SK-N-DZ (cell line): ENCODE data around the gene KIFBP.
"Not testable (repeated sequence)": the region's sequence is repeated elsewhere in the genome, so short reads cannot be mapped to it uniquely, and the experiment has no call there.

Experiments
- DNase-seq: peaks from one replicate; pipeline ENCODE4 v3.0.0-alpha.2; 2015; ENCODE audit warnings: low spot score

Gene KIFBP

DNA sequence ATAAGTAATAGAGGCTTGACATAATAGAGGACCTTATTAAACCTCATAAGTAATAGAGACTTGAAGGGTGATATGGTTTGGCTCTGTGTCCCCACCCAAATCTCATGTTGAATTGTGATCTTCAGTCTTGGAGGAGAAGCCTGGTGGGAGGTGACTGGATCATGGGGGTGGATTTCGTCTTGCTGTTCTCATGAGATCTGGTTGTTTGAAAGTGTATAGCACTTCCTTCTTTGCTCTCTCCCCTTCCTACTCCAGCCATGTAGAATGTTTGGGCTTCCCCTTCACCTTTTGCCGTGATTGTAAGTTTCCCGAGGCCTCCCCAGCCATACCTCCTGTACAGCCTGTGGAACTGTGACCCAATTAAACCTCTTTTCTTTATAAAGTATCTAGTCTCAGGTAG is 8.6 kb downstream of the KIFBP start:
- no peak for DNase-seq

- no peak for DNase-seq
Measured at GRCh38 chr10:69004821-69005220, 16.2 kb downstream of the KIFBP start.

DNA sequence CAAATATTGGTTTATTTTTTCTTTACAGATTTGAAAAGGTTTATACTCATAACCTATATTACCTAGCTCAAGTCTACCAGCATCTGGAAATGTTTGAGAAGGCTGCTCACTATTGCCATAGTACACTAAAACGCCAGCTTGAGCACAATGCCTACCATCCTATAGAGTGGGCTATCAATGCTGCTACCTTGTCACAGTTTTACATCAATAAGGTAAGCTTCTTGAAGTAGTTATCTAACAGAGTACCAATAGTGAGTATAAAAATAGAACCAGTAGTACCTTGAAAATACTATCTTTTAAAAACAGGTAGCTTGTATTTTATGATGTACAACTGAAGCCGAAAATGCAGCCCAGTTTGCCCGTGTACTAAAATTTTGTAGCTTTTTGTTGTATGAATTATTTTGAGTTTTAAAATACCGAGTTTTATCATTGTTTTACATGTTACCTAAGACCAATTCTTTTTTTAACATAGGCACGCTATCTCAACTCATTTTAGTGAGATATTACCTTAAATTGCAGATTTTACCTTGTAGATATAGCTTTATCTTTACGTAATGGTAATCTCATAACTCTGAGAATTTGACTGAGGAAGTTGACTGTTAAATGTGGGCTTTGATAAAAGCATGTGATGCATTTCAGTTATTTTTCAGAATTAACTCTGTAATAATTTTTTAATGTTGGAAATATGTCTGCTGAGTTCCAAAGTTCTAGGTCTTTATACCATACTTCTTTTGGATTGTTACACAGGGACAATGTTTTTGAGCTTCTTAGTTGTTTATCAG is 17.3 kb downstream of the KIFBP start:
- DNase-seq, result no peak

- DNase-seq, result no peak
Measured at GRCh38 chr10:69007260-69007659, 18.7 kb downstream of the KIFBP start.

- no peak for DNase-seq
Measured at GRCh38 chr10:69009360-69009759, 20.8 kb downstream of the KIFBP start.

DNA sequence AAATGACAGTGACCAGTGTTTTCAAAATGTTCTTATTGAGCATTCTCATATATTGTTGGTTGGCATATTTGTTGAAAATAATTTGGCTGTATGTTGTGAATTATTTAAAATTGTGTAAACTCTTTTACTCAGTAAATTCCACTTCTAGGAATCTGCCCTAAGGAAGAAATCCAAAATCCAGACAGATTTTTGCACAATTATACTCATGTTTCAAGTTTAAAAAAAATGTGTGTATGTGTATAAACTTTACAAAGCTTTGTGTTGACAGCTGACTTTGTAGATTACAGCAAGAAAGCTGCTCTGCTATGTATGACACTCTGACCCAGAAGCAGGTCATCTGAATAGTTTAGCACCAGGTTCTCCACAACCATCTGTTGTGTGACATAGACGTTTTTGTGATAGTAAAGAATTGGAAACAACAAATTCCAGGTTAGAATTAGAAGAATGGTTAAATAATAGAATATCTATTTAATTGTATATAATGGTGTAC is 21.6 kb downstream of the KIFBP start:
- DNase-seq, result no peak

GRCh38 chr10:69012778-69013177 is 24.2 kb downstream of the KIFBP start:
- DNase-seq, result not testable (repeated sequence)

- DNase-seq, result no peak
Measured at GRCh38 chr10:69014171-69014570, 25.6 kb downstream of the KIFBP start.

- DNase-seq, result no peak
Measured at GRCh38 chr10:69018613-69019012, 30.0 kb downstream of the KIFBP start.

GRCh38 chr10:69022611-69023010 is 34.0 kb downstream of the KIFBP start:
- no peak for DNase-seq

DNA sequence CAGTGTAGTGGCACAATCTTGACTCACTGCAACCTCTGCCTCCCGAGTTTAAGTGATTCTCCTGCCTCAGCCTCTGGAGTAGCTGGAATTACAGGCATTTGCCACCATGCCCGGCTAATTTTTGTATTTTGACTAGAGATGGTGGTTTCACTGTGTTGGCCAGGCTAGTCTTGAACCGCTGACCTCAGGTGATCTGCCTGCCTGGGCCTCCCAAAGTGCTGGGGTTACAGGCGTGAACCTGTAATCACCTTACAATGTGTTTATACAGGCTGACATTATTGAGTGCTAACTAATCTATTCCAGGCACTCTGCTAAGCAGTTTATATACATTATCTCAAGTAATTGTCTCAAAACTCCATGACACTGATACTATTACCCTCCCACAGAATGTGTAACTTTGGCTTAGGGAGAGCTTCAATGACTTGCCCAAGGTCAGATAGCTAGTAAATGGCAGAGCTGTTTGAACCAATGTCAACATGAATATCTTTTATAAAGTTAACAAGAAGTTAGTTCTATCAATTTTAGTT is 36.8 kb downstream of the KIFBP start:
- no peak for DNase-seq

DNA sequence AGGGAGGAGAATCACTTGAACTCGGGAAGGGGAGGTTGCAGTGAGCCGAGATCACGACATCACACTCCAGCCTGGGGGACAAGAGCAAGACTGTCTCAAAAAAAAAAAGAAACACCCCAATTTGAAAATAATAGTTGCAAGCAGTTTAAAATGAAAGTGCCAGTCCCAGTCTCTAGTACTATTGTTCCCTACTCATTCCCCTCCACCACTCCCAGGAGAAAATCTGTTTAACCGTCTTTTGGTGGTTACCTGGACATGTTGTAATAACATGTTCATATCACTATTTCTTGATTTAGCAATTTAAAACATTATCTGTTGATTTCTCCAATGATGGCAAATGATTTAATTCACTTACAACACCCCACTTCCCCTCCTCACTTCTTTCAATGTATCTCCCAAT is 44.7 kb downstream of the KIFBP start:
- no peak for DNase-seq

DNA sequence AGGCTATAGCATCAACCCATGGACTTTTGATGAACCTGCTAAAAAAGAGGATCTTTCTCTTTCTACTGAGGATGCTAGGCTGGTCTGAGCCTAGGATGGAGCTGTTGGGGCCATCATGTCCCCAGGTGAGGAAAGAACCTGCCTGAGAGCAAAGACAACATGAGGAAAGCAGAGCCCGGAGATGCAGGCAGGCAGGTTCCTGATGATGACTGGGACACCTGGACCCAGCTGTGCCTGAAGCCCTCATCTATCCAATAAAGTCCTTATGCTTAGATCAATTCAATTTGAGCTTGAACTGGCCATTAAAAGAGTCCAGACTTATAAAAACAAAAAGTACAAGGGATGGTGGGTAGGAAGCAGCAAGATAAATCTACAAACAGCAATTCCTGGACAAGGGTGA is 48.9 kb downstream of the KIFBP start:
- DNase-seq, result no peak

DNA sequence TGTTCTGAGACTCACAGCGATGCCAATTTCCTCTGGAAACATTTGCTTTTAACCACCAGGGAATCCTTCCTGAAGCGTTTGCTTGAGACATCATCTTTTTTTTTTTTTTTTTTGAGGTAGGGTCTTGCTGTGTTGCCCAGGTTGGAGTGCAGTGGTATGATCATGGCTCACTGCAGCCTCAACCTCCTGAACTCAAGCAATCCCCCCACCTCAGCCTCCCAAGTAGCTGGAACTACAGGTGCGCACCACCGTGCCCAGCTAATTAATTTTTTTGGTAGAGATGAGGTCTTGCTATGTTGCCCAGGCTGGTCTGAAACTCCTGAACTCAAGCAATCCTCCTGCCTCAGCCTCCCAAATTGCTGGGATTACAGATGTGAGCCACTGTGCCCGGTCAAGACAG is 52.3 kb downstream of the KIFBP start:
- DNase-seq, result not testable (repeated sequence)

DNA sequence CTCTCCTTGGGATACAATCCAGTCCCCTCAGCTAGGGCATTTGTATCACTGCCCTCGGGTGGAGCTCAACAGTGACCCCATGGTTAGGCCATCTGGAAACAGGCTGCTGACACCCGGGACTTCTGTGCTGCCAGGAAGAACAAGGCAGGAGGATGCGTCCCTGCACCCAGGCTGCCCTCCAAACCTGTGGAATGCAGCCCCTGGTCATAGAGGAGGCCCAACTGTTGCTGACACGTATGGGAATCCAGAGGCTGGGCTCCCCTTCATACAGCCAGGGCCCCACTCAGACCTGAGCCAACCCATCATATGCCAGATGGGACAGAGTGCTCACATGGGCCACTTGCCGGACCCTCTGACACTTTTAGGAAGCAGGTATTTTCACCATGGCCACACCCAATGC is 53.8 kb downstream of the KIFBP start:
- DNase-seq, result no peak

- DNase-seq, result no peak
Measured at GRCh38 chr10:69042838-69043237, 54.2 kb downstream of the KIFBP start.

GRCh38 chr10:69043931-69044531 is 55.4 kb downstream of the KIFBP start:
- no peak for DNase-seq

DNA sequence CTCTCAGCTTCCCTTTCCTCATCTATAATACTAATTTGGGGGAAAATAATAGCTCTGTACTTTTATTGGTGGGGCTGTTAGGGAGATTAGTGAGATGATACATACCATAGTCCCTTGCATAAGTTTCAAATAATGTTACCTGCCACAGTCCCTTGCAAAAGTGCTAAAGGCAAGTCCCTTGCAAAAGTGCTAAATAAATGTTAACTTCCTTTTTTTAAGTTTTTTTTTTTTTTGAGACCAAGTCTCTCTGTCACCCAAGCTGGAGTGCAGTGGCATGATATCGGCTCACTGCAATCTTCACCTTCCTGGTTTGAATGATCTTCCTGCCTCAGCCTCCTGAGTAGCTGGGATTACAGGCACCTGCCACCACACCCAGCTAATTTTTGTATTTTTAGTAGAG is 55.9 kb downstream of the KIFBP start:
- no peak for DNase-seq

DNA sequence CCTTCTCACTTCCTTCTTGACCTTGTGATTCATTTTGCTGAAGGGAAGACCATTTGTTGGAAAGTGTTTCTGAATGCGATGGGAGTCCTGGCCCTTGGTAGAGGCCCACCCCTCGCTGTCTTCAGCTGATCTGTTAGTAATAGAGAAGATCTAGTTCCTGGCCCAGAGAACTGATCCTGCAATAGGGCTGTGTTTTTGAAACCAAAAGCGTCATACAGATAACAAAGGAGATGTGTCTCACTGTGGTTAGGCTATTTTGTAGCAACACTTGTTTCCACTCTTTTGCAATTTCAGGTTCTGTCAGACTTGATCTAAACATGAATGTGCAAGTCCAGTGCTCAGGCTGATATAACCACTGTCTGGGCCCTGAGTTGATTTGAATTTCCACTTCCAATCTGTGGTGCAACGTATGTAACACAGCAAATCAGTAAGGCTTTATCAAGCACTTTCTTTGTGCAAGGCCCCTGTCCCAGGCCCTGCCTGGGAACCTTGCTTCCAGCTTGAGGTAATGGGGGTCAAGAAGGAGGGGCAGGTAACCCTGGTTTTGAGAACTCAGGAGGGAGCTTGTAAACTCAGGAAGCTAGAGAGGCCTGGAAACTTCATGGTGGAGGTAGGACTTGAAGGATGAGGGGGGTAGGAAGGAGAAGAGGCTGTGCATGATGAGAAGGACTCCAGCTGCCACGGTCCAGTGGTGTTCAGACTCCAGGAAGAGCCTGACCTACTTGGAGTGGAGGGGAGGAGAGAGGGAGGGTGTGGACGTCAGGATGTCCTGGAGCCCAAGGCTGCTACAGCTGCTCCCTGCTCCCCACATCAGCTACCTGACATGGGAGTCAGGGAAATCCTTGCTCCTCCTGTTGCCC is 57.1 kb downstream of the KIFBP start:
- DNase-seq, result no peak

DNA sequence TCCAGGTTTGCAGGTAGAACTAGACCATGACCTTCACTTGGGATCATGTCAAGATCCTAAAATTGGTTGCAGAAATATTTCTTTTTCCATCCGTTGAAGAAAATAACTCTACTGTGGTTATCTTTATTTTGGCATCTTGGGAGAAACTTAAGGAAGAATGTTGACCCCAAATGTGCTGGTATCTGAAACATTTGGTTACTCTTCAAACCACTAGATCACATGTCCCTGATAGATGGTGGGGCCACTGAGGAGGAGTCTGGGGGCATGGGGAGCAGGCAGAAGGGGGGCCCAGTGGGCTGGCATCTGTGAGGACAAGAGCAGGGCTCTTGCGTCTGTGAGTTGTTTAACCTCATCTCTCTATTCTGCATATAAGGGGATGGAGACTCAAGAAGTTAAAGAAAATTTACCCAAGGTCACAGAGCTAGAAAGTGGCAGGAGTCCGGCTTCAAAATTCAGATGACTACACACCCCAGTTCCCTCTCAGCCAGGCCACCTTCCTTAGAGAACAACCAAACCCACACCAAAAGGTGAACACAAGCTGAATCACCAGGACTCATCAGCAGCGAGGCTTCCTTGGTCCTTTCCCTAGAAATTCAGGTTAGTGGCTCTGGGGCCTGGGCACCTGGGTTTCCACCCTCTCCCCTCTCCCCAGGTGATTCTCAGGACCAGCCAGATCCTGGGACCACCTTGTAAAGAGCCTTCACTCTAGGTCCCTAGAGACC is 58.7 kb downstream of the KIFBP start:
- no peak for DNase-seq

GRCh38 chr10:69048103-69048502 is 59.5 kb downstream of the KIFBP start:
- DNase-seq, result no peak
